ENCODE data around the gene USP5. TPM values are rescaled to one million over a fixed set of nuclear protein-coding genes. Genes with fewer than 3 reads are reported as not detected.

The USP5 gene
- total and polyA plus RNA-seq, 2 of the 8 experiments (the other 6 are each of a cell fraction or from before 2014, with no cell fraction given) = 66.5 to 148 TPM

GRCh38 chr12:6829536-6830220 lies 22.3 kb upstream of the USP5 start:
- Histone ChIP-seq H3K56ac (replicated peaks; ENCODE audit: insufficient read length, low read depth, low read length) (no peak overlapping the region), H3K79me1 (ENCODE audit: low read depth, low read length) (peaks cover 4% of the 10 kb centered on the region), H2AFZ (ENCODE audit: low read length) (no peak overlapping the region), H2BK120ac (replicated peaks; ENCODE audit: low read depth, low read length) (no peak overlapping the region), H4K91ac (replicated peaks; ENCODE audit: insufficient read length, low read length) (peak overlapping the region; percentile 85), H3K36me3 (ENCODE audit: control insufficient read depth in 2 of 4, insufficient read depth in 4 of 4, low read length in 3 of 4) (peaks cover 16 to 33% (median 30%) of the 10 kb centered on the region in 4 experiments; a peak in 7 of 8 replicates), H3K9ac (replicated peaks in 1 of 4; ENCODE audit: extremely low read depth in 1 of 4, low read depth in 3 of 4, low read length in 3 of 4) (peak overlapping the region; percentile 24 to 84 (median 68); a peak in 6 of 7 replicates), H3K9me3 (ENCODE audit: insufficient read depth in 2 of 2, low read depth in 1 of 2, low read length in 1 of 2) (no peaks in the 10 kb centered on the region), H3K4ac (replicated peaks; ENCODE audit: insufficient read length, low read depth, low read length) (no peak overlapping the region), H2BK12ac (ENCODE audit: low read depth, low read length) (no peak overlapping the region), H4K20me1 (replicated peaks in 1 of 2; ENCODE audit: control insufficient read depth in 1 of 2, insufficient read depth in 2 of 2, low read length in 2 of 2) (peaks cover 0 to 4% of the 10 kb centered on the region in 2 experiments), H3K18ac (ENCODE audit: extremely low read depth, low read length) (peak overlapping the region; percentile 93), H2BK5ac (ENCODE audit: low read depth, low read length) (0 out of 2 replicates have a peak overlapping the region, but pooled peaks have one; percentile 79), H4K5ac (ENCODE audit: insufficient read length, low read depth, low read length) (peak overlapping the region; percentile 86), H3K79me2 (ENCODE audit: control insufficient read depth in 1 of 2, insufficient read depth in 2 of 2, low read length in 2 of 2) (peaks cover 0 to 9% of the 10 kb centered on the region in 2 experiments; a peak in 1 of 4 replicates), H3K4me2 (ENCODE audit: insufficient read depth in 1 of 2, low read depth in 2 of 2, low read length in 2 of 2) (peak overlapping the region; percentile 77 to 99), H4K8ac (ENCODE audit: extremely low read depth, insufficient read depth, low read length) (no peak overlapping the region), H3K27me3 (replicated peaks in 1 of 4; ENCODE audit: control insufficient read depth in 3 of 4, extremely low read depth in 1 of 4, insufficient read depth in 3 of 4, low read length in 3 of 4) (peaks cover 0 to 4% (median 3%) of the 10 kb centered on the region in 4 experiments; a peak in 5 of 7 replicates), H2BK15ac (ENCODE audit: low read length) (no peak overlapping the region), H3K23ac (ENCODE audit: insufficient read length) (no peak overlapping the region), H2AK5ac (ENCODE audit: low read depth, low read length) (no peak overlapping the region), H2BK20ac (ENCODE audit: low read length) (no peak overlapping the region), H3K23me2 (ENCODE audit: low read depth, low read length) (peaks cover 16% of the 10 kb centered on the region), H3K14ac (ENCODE audit: insufficient read length) (no peak overlapping the region), H3K27ac (ENCODE audit: low read depth, low read length) (peak overlapping the region; percentile 32; the same call in 1 of the 2 replicates), H3K4me3 (ENCODE audit: extremely low read depth in 1 of 4, insufficient read depth in 2 of 4, low read depth in 3 of 4, low read length in 4 of 4) (peak overlapping the region; percentile 88 to 94 (median 90)), H3K4me1 (replicated peaks in 1 of 4; ENCODE audit: control insufficient read depth in 3 of 4, insufficient read depth in 4 of 4, low read length in 3 of 4) (peaks cover 4 to 24% (median 17%) of the 10 kb centered on the region in 4 experiments)
- ChIA-PET CTCF (ENCODE audit: partially characterized antibody) (interaction anchor here (0.6 to 23.7 kb wide), 11 partner anchors 10 to 226 kb away, joined by 3 to 532 read pairs (median 3); partner anchors contain the start of genes CD4, CDCA3, GNB3 and LAG3), POLR2A (ENCODE audit: partially characterized antibody) (interaction anchor here (0.6 to 27.1 kb wide), 20 partner anchors 11 to 227 kb away, joined by 3 to 388 read pairs (median 4); partner anchors contain the start of genes CDCA3, GNB3, LAG3 and MLF2)
- FAIRE-seq = no peak
- peak in 1 of 2 experiments; percentile 73 for DNase-seq (ENCODE audit: low read depth in 1 of 2, low spot score in 2 of 2)
- 34% methylated on average over 19 of the region's 19 CpGs; no CpG with 5 or more reads in 1 of the 2 experiments for WGBS, 2 experiments (ENCODE audit: extremely low coverage in 1 of 2, insufficient coverage in 1 of 2, insufficient read length in 1 of 2, insufficient replicate concordance in 2 of 2, low coverage in 1 of 2, low lambda C conversion rate in 2 of 2, missing lambda C conversion rate in 1 of 2)
- TF ChIP-seq CTCF (IDR thresholded peaks at IDR 0.05; ENCODE audit: control extremely low read depth in 1 of 3, insufficient read depth in 1 of 3, low read depth in 1 of 3, low read length in 3 of 3) (peak in 1 of 3 experiments; percentile 21; a peak in 1 of 4 replicates), EGR1 (IDR thresholded peaks at IDR 0.05; ENCODE audit: borderline replicate concordance, low read depth, low read length) (0 out of 2 replicates have a peak, but pooled peaks have one; percentile 13), RBBP5 (IDR thresholded peaks at IDR 0.05; ENCODE audit: borderline replicate concordance, low read depth, low read length) (no peak), ATF2 (IDR thresholded peaks at IDR 0.05; ENCODE audit: low read length) (peak; percentile 53; the same call in 1 of the 2 replicates), SAP30 (IDR thresholded peaks at IDR 0.05; ENCODE audit: insufficient read depth, insufficient replicate concordance, low read length) (peak; percentile 11), SUZ12 (IDR thresholded peaks at IDR 0.05; ENCODE audit: low read length) (no peak)

Measured in H1 (cell line).